ENCODE measurements around the gene NEDD4L. TPM values are rescaled to one million over a fixed set of nuclear protein-coding genes. Genes with fewer than 3 reads are reported as not detected.

The NEDD4L gene
- polyA plus RNA-seq, 1 of the 3 experiments (the other 2 are of a cell fraction), result 13.2 TPM

- H3K4me1 ChIP-seq (ENCODE audit: control insufficient read depth in 1 of 2, insufficient read depth in 2 of 2, low read depth in 1 of 2, low read length in 1 of 2), result no peaks in the 10 kb centered on the region; a peak in 2 of 4 replicates
- H3K9ac ChIP-seq, result no peak overlapping the region
- WGBS (ENCODE audit: low lambda C conversion rate), result 90% methylated on average over 2 of the region's 2 CpGs
- H3K27me3 ChIP-seq (ENCODE audit: insufficient read depth), result no peaks in the 10 kb centered on the region
- no peaks in the 10 kb centered on the region for H3K9me3 ChIP-seq
- H3K27ac ChIP-seq (ENCODE audit: low read depth in 2 of 2, low read length in 1 of 2), result no peak overlapping the region
- no peaks in the 10 kb centered on the region for H4K20me1 ChIP-seq (ENCODE audit: insufficient read depth)
- TF ChIP-seq, protein P1, sequence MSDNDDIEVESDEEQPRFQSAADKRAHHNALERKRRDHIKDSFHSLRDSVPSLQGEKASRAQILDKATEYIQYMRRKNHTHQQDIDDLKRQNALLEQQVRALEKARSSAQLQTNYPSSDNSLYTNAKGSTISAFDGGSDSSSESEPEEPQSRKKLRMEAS (IDR thresholded peaks at IDR 0.05; ENCODE audit: low read depth), result no peak
- TF ChIP-seq GABPA (IDR thresholded peaks at IDR 0.05; ENCODE audit: low read depth) (no peak), RCOR1 (IDR thresholded peaks at IDR 0.05; ENCODE audit: low read length) (no peak), NRF1 (IDR thresholded peaks at IDR 0.05; ENCODE audit: low read depth, low read length) (no peak), EZH2phosphoT487 (IDR thresholded peaks at IDR 0.05; ENCODE audit: borderline replicate concordance, low read depth) (no peak), RXRA (IDR thresholded peaks at IDR 0.05; ENCODE audit: borderline replicate concordance, low read depth) (no peak), CHD2 (IDR thresholded peaks at IDR 0.05; ENCODE audit: low read length, partially characterized antibody) (no peak), FOXM1 (IDR thresholded peaks at IDR 0.05; ENCODE audit: low read depth) (no peak), FOXJ3 (CRISPR knock-in tag; IDR thresholded peaks at IDR 0.05) (no peak), NFIC (IDR thresholded peaks at IDR 0.05; ENCODE audit: borderline replicate concordance) (no peak)
- TF ChIP-seq, protein P2, sequence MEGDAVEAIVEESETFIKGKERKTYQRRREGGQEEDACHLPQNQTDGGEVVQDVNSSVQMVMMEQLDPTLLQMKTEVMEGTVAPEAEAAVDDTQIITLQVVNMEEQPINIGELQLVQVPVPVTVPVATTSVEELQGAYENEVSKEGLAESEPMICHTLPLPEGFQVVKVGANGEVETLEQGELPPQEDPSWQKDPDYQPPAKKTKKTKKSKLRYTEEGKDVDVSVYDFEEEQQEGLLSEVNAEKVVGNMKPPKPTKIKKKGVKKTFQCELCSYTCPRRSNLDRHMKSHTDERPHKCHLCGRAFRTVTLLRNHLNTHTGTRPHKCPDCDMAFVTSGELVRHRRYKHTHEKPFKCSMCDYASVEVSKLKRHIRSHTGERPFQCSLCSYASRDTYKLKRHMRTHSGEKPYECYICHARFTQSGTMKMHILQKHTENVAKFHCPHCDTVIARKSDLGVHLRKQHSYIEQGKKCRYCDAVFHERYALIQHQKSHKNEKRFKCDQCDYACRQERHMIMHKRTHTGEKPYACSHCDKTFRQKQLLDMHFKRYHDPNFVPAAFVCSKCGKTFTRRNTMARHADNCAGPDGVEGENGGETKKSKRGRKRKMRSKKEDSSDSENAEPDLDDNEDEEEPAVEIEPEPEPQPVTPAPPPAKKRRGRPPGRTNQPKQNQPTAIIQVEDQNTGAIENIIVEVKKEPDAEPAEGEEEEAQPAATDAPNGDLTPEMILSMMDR (IDR thresholded peaks at IDR 0.05), result no peak
- TF ChIP-seq, protein P3, sequence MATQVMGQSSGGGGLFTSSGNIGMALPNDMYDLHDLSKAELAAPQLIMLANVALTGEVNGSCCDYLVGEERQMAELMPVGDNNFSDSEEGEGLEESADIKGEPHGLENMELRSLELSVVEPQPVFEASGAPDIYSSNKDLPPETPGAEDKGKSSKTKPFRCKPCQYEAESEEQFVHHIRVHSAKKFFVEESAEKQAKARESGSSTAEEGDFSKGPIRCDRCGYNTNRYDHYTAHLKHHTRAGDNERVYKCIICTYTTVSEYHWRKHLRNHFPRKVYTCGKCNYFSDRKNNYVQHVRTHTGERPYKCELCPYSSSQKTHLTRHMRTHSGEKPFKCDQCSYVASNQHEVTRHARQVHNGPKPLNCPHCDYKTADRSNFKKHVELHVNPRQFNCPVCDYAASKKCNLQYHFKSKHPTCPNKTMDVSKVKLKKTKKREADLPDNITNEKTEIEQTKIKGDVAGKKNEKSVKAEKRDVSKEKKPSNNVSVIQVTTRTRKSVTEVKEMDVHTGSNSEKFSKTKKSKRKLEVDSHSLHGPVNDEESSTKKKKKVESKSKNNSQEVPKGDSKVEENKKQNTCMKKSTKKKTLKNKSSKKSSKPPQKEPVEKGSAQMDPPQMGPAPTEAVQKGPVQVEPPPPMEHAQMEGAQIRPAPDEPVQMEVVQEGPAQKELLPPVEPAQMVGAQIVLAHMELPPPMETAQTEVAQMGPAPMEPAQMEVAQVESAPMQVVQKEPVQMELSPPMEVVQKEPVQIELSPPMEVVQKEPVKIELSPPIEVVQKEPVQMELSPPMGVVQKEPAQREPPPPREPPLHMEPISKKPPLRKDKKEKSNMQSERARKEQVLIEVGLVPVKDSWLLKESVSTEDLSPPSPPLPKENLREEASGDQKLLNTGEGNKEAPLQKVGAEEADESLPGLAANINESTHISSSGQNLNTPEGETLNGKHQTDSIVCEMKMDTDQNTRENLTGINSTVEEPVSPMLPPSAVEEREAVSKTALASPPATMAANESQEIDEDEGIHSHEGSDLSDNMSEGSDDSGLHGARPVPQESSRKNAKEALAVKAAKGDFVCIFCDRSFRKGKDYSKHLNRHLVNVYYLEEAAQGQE (IDR thresholded peaks at IDR 0.05; ENCODE audit: low read depth, low read length), result no peak
- no peak overlapping the region for H2AFZ ChIP-seq (ENCODE audit: low read depth)
- H3K4me3 ChIP-seq (ENCODE audit: low read depth in 2 of 2, low read length in 1 of 2), result no peak overlapping the region
- no peaks in the 10 kb centered on the region for H3K9me2 ChIP-seq
- no peaks in the 10 kb centered on the region for H3F3A ChIP-seq (replicated peaks; ENCODE audit: insufficient read depth)
- ChIA-PET POLR2A (no interaction called here), CTCF (interaction anchor here (1.6 to 1.7 kb wide), 2 partner anchors 8 to 160 kb away, joined by 4 to 5 read pairs; no protein-coding TSS in a partner anchor)
- no peaks in the 10 kb centered on the region for H3K36me3 ChIP-seq (replicated peaks in 1 of 2; ENCODE audit: control insufficient read depth in 1 of 2, insufficient read depth in 2 of 2, low read length in 1 of 2)
- DNase-seq, result no peak
- no peaks in the 10 kb centered on the region for H3K79me2 ChIP-seq (ENCODE audit: insufficient read depth)
- no peak overlapping the region for H3K4me2 ChIP-seq
These were observed 290.0 kb downstream of the NEDD4L start for GRCh38 chr18:58334061-58334460.

DNA sequence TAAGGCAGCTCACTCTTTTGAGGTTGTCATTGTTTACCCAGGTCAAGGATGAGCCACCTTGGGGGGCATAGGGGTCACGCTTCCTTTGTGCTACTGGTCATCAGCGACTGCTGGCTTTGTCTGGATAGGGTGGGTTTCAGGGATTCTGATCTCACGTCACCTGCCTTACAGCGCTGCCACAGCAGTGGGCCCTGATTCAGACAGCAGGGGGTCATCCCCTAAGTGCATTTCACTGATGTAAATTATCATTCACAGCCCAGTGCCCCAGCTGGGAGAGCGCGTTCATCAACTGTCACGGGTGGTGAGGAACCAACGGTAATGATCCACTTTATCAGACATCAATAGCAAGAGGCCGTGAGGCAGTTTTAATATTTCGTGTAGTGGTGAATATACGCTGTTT lies 291.2 kb downstream of the NEDD4L start:
- Histone ChIP-seq H3K9me3 (no peaks in the 10 kb centered on the region), H3K4me3 (ENCODE audit: low read depth in 2 of 2, low read length in 1 of 2) (no peak overlapping the region), H3K4me2 (no peak overlapping the region), H3K9me2 (no peaks in the 10 kb centered on the region), H3K36me3 (replicated peaks in 1 of 2; ENCODE audit: control insufficient read depth in 1 of 2, insufficient read depth in 2 of 2, low read length in 1 of 2) (no peaks in the 10 kb centered on the region), H2AFZ (ENCODE audit: low read depth) (no peak overlapping the region), H4K20me1 (ENCODE audit: insufficient read depth) (no peaks in the 10 kb centered on the region), H3K27me3 (ENCODE audit: insufficient read depth) (no peaks in the 10 kb centered on the region), H3F3A (replicated peaks; ENCODE audit: insufficient read depth) (no peaks in the 10 kb centered on the region), H3K27ac (ENCODE audit: low read depth in 2 of 2, low read length in 1 of 2) (no peak overlapping the region), H3K79me2 (ENCODE audit: insufficient read depth) (no peaks in the 10 kb centered on the region), H3K4me1 (ENCODE audit: control insufficient read depth in 1 of 2, insufficient read depth in 2 of 2, low read depth in 1 of 2, low read length in 1 of 2) (no peaks in the 10 kb centered on the region; a peak in 2 of 4 replicates), H3K9ac (no peak overlapping the region)
- POLR2A ChIA-PET, result no interaction called here
- DNase-seq, result no peak
- 95% methylated on average over 11 of the region's 11 CpGs for WGBS (ENCODE audit: low lambda C conversion rate)
- CTCF ChIA-PET, result interaction anchor here (0.6 to 1.7 kb wide), 8 partner anchors 9 to 748 kb away, joined by 3 to 5 read pairs (median 3); no protein-coding TSS in a partner anchor
- TF ChIP-seq TCF12 (IDR thresholded peaks at IDR 0.05) (no peak), SIN3A (IDR thresholded peaks at IDR 0.05; ENCODE audit: borderline replicate concordance, low read depth, low read length) (no peak), RAD21 (IDR thresholded peaks at IDR 0.05; ENCODE audit: low read length) (no peak), EP300 (IDR thresholded peaks at IDR 0.05; ENCODE audit: borderline replicate concordance in 1 of 2, low read depth in 1 of 2, low read length in 1 of 2) (no peak), USF2 (IDR thresholded peaks at IDR 0.05; ENCODE audit: borderline replicate concordance, low read depth, low read length) (no peak), GATA2 (CRISPR knock-in tag; IDR thresholded peaks at IDR 0.05) (no peak), POLR2AphosphoS5 (IDR thresholded peaks at IDR 0.05; ENCODE audit: low read depth, low read length) (no peak), MEF2A (IDR thresholded peaks at IDR 0.05; ENCODE audit: borderline replicate concordance, low read depth) (no peak), RCOR1 (IDR thresholded peaks at IDR 0.05; ENCODE audit: low read length) (no peak), NFIC (IDR thresholded peaks at IDR 0.05; ENCODE audit: borderline replicate concordance) (no peak), SMC3 (IDR thresholded peaks at IDR 0.05; ENCODE audit: low read depth, low read length) (no peak), GABPA (IDR thresholded peaks at IDR 0.05; ENCODE audit: low read depth) (no peak), TAF1 (IDR thresholded peaks at IDR 0.05; ENCODE audit: borderline replicate concordance, low read depth, low read length) (no peak), CHD2 (IDR thresholded peaks at IDR 0.05; ENCODE audit: low read length, partially characterized antibody) (no peak), NRF1 (IDR thresholded peaks at IDR 0.05; ENCODE audit: low read depth, low read length) (no peak), JUND (IDR thresholded peaks at IDR 0.05) (no peak)

Data from SK-N-SH (cell line).